Cardiac fibroblast (primary cell): ENCODE data around the gene EDNRB.
"Not testable (repeated sequence)": the region's sequence is repeated elsewhere in the genome, so short reads cannot be mapped to it uniquely, and the experiment has no call there.

ENCODE experiments used
- DNase-seq, 2 donors: peaks; one replicate each; pipeline versions ENCODE4 v3.0.0 to v3.0.0-alpha.2; 2010; ENCODE audit warnings: low read depth in 2 of 2
- H3K4me3 ChIP-seq, 2 donors: replicated peaks in 1 of 2; 1 replicate in 1 of 2; 2 replicates in 1 of 2; pipeline ENCODE4 v1.5.1; 2011; ENCODE audit warnings: low read depth in 2 of 2, low read length in 2 of 2, mild to moderate bottlenecking in 2 of 2, moderate library complexity in 1 of 2
- CTCF ChIP-seq: IDR thresholded peaks from one replicate; pipeline ENCODE4 v1.5.1; 2011; ENCODE audit warnings: low read depth, mild to moderate bottlenecking, low read length, inconsistent platforms

Gene EDNRB

GRCh38 chr13:77859450-77859849 lies 59.2 kb downstream of the EDNRB start:
- H3K4me3 ChIP-seq, result no peak overlapping the region
- no peak for TF ChIP-seq CTCF
- DNase-seq, result peak; percentile 92 to 95

GRCh38 chr13:77857531-77858209 lies 61.0 kb downstream of the EDNRB start:
- no peak for TF ChIP-seq CTCF
- H3K4me3 ChIP-seq, result no peak overlapping the region
- DNase-seq, result no peak

- DNase-seq, result no peak
- H3K4me3 ChIP-seq, result no peak overlapping the region
- TF ChIP-seq CTCF, result no peak
Observed at GRCh38 chr13:77853703-77854102, 64.9 kb downstream of the EDNRB start.

- not testable (repeated sequence) for DNase-seq
Observed at GRCh38 chr13:77848050-77848449, 70.6 kb downstream of the EDNRB start.

GRCh38 chr13:77846173-77846572 lies 72.5 kb downstream of the EDNRB start:
- H3K4me3 ChIP-seq, result no peak overlapping the region
- no peak for DNase-seq
- TF ChIP-seq CTCF, result no peak

More at GRCh38 chr13:77848050-77848449, 70.6 kb downstream of the EDNRB start:
- H3K4me3 ChIP-seq, result not testable (repeated sequence)
